Transverse colon (tissue), 3 donors: ENCODE data around the gene DDX20.

Experiments
- POLR2A ChIP-seq: fragments of 450-650 bp; IDR thresholded peaks from one replicate; pipeline ENCODE4 v1.6.1; 2016; ENCODE audit warnings: antibody characterized with exemption, mild to moderate bottlenecking, moderate library complexity
- TF ChIP-seq, protein P1 (sequence below), 5 experiments: fragments of 200-600 bp in 3 of 5; fragments of 450-650 bp in 2 of 5; sonication (generic) in 3 of 5; IDR thresholded peaks; 1 replicate in 2 of 5; 2 replicates in 3 of 5; pipeline ENCODE4 v1.5.1; 2016 to 2017; ENCODE audit warnings: antibody characterized with exemption in 5 of 5, inconsistent platforms in 3 of 5, mild to moderate bottlenecking in 2 of 5, moderate library complexity in 1 of 5

DNA sequence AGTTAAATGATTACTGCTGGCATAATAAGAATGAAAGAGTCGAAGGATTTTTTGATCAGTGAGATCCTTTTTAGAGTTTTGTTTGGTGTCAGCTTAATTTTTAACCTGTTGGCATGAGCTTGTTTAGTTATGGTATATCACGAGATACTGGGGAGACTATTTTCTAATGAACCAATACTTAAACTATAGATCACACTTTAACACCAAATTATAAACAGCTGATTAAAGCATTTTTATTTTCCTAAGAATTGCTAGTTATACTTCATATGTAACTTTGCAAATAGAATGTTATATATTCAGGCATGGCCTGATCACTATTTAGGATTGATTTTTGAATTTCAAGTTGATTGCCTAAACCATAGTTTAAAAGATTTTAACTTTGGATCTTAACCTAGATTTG is 6.0 kb downstream of the DDX20 start:
- TF ChIP-seq, protein P1, sequence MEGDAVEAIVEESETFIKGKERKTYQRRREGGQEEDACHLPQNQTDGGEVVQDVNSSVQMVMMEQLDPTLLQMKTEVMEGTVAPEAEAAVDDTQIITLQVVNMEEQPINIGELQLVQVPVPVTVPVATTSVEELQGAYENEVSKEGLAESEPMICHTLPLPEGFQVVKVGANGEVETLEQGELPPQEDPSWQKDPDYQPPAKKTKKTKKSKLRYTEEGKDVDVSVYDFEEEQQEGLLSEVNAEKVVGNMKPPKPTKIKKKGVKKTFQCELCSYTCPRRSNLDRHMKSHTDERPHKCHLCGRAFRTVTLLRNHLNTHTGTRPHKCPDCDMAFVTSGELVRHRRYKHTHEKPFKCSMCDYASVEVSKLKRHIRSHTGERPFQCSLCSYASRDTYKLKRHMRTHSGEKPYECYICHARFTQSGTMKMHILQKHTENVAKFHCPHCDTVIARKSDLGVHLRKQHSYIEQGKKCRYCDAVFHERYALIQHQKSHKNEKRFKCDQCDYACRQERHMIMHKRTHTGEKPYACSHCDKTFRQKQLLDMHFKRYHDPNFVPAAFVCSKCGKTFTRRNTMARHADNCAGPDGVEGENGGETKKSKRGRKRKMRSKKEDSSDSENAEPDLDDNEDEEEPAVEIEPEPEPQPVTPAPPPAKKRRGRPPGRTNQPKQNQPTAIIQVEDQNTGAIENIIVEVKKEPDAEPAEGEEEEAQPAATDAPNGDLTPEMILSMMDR (IDR thresholded peaks at IDR 0.05), result no peak
- TF ChIP-seq POLR2A, result no peak
